ENCODE measurements around the gene PPFIA1. TPM values are rescaled to one million over a fixed set of nuclear protein-coding genes. Genes with fewer than 3 reads are reported as not detected.

The PPFIA1 gene
- total RNA-seq, 1 experiment from 2014 or later = 63.4 TPM

GRCh38 chr11:70432065-70432464 lies 161.6 kb downstream of the PPFIA1 start:
- Histone ChIP-seq H3K9me3 (ENCODE audit: control insufficient read depth, low read depth, low read length) (no peaks in the 10 kb centered on the region), H4K5ac (ENCODE audit: insufficient read length, low read depth, low read length) (no peak overlapping the region), H3K9ac (ENCODE audit: extremely low read depth, insufficient read length, low read length) (no peak overlapping the region), H3K14ac (ENCODE audit: insufficient read depth, low read length) (no peak overlapping the region), H3K56ac (ENCODE audit: insufficient read length, low read depth, low read length) (no peak overlapping the region), H2BK12ac (ENCODE audit: insufficient read length, low read depth, low read length) (no peak overlapping the region), H2BK20ac (ENCODE audit: low read depth, low read length, poor library complexity, severe bottlenecking) (no peak overlapping the region), H3K18ac (ENCODE audit: insufficient read length, low read depth, low read length) (no peak overlapping the region), H2AK5ac (ENCODE audit: insufficient read length, low read length) (no peak overlapping the region), H3T11ph (ENCODE audit: low read length) (no peak overlapping the region), H3K4ac (ENCODE audit: low read depth, low read length) (no peak overlapping the region), H3K79me1 (ENCODE audit: insufficient read depth, low read depth, low read length, poor library complexity, severe bottlenecking) (no peaks in the 10 kb centered on the region), H2AFZ (ENCODE audit: low read length) (no peak overlapping the region), H4K8ac (replicated peaks; ENCODE audit: insufficient read length, low read depth, low read length) (no peak overlapping the region), H3K23ac (ENCODE audit: insufficient read length, low read depth, low read length) (no peak overlapping the region), H4K20me1 (ENCODE audit: control insufficient read depth, insufficient read depth, insufficient read length) (no peaks in the 10 kb centered on the region), H2BK15ac (ENCODE audit: low read depth, low read length) (no peak overlapping the region), H3K27ac (ENCODE audit: insufficient read length, low read depth, low read length) (no peak overlapping the region), H4K91ac (ENCODE audit: insufficient read length, low read depth, low read length) (no peak overlapping the region), H3K4me2 (ENCODE audit: insufficient read depth, insufficient read length, low read length) (no peak overlapping the region), H3K27me3 (ENCODE audit: insufficient read depth, low read length) (no peaks in the 10 kb centered on the region), H3K4me1 (ENCODE audit: insufficient read depth, low read length) (no peaks in the 10 kb centered on the region), H3K23me2 (ENCODE audit: insufficient read length, low read depth, low read length, poor library complexity, severe bottlenecking) (no peaks in the 10 kb centered on the region), H2BK120ac (ENCODE audit: low read depth, low read length, poor library complexity, severe bottlenecking) (no peak overlapping the region), H3K79me2 (ENCODE audit: insufficient read depth, low read length) (no peaks in the 10 kb centered on the region), H2BK5ac (ENCODE audit: insufficient read length, low read length) (no peak overlapping the region)
- no peaks in the 10 kb centered on the region for H3K9me3 Mint-ChIP-seq
- no peak overlapping the region for H3K4me3 Mint-ChIP-seq
- no peak for TF ChIP-seq CTCF (conservative IDR thresholded peaks at IDR 0.05)
- H3K27me3 Mint-ChIP-seq (ENCODE audit: low read depth) = no peaks in the 10 kb centered on the region; the same call in 1 of the 2 replicates
- WGBS (ENCODE audit: extremely low coverage, insufficient read length, low lambda C conversion rate) = no CpG with 5 or more reads among the region's 16 CpGs
- peaks cover 8 to 10% of the 10 kb centered on the region in 2 experiments for H3K4me1 Mint-ChIP-seq
- no peak for DNase-seq
- H3K36me3 Mint-ChIP-seq (ENCODE audit: insufficient read depth in 1 of 3, low read depth in 3 of 3) = peaks cover 48 to 95% (median 95%) of the 10 kb centered on the region in 3 experiments; a peak in 6 of 7 replicates
- H3K27ac Mint-ChIP-seq = peak overlapping the region in 2 of 3 experiments; percentile 53 to 66; a peak in 2 of 7 replicates

All from H9 (cell line).